PC-3 (cell line): ENCODE measurements around the gene LYZL2.
"Not testable (repeated sequence)": the region's sequence is repeated elsewhere in the genome, so short reads cannot be mapped to it uniquely, and the experiment has no call there.

Source experiments
- CTCF ChIP-seq: fragments of 300-600 bp; sonication (generic); conservative IDR thresholded peaks from 2 replicates; pipeline ENCODE4 v1.5.1; 2017; ENCODE audit warnings: antibody characterized with exemption, low read depth, mild to moderate bottlenecking, low read length
- EZH2 ChIP-seq: fragments of 300-600 bp; sonication (generic); IDR thresholded peaks from one replicate; pipeline ENCODE4 v1.6.1; 2017; ENCODE audit warnings: antibody characterized with exemption, mild to moderate bottlenecking, low read length; ENCODE audit not compliant: unreplicated experiment

GRCh38 chr10:30597433-30597824 lies 32.1 kb downstream of the LYZL2 start:
- TF ChIP-seq CTCF, EZH2: not testable (repeated sequence)
